HEK293T (cell line): ENCODE data around the gene PCDHA1.
"Not testable (repeated sequence)": the region's sequence is repeated elsewhere in the genome, so short reads cannot be mapped to it uniquely, and the experiment has no call there.

Source experiments
- FOXA1 ChIP-seq: fragments of 450-650 bp; IDR thresholded peaks from 2 replicates; pipeline ENCODE4 v1.6.1; 2016; ENCODE audit warnings: mild to moderate bottlenecking
- FOXK2 ChIP-seq: fragments of 450-650 bp; IDR thresholded peaks from 2 replicates; pipeline ENCODE4 v1.6.1; 2016; ENCODE audit warnings: mild to moderate bottlenecking
- FOXM1 ChIP-seq: fragments of 450-650 bp; IDR thresholded peaks from 2 replicates; pipeline ENCODE4 v1.6.1; 2017; ENCODE audit warnings: mild to moderate bottlenecking, borderline replicate concordance

DNA sequence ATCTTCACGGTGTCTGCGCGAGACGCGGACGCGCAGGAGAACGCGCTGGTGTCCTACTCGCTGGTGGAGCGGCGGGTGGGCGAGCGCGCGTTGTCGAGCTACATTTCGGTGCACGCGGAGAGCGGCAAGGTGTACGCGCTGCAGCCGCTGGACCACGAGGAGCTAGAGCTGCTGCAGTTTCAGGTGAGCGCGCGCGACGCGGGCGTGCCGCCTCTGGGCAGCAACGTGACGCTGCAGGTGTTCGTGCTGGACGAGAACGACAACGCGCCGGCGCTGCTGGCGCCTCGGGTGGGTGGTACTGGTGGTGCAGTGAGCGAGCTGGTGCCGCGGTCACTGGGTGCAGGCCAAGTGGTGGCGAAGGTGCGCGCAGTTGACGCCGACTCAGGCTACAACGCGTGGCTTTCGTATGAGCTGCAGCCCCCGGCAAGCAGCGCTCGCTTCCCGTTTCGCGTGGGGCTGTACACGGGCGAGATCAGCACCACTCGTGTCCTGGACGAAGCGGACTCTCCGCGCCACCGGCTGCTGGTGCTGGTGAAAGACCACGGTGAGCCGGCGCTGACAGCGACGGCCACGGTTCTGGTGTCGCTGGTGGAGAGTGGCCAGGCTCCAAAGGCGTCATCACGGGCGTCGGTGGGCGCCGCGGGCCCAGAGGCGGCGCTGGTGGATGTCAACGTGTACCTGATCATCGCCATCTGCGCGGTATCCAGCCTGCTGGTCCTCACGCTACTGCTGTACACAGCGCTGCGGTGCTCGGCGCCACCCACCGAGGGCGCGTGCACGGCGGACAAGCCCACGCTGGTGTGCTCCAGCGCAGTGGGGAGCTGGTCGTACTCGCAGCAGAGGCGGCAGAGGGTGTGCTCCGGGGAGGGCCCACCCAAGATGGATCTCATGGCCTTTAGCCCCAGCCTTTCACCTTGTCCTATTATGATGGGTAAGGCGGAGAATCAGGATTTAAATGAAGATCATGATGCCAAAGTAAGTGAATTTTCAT lies 43.9 kb downstream of the PCDHA1 start:
- not testable (repeated sequence) for TF ChIP-seq FOXA1, FOXK2, FOXM1
